MCF 10A (cell line): Measurements from ENCODE around the gene UGCG. TPM values are rescaled to one million over a fixed set of nuclear protein-coding genes. Genes with fewer than 3 reads are reported as not detected.

Experiments
- BruUV-seq: library from RNA; stranded (reverse); fragments of 400-500 nt; replicated peaks from 2 replicates; lab custom pipeline; 2021; lab: Mats Ljungman, UMichigan
- CTCF ChIA-PET: fragments of 300-600 bp; sonication (Branson Sonifier 250); formaldehyde crosslinking; extraction: SDS; loops from one replicate; lab custom pipeline; 2021; ENCODE audit warnings: antibody characterized with exemption, inconsistent platforms; lab: Yijun Ruan, JAX
- POLR2A ChIA-PET: fragments of 300-600, 350-650 bp; sonication (Branson Sonifier 250); formaldehyde crosslinking; extraction: SDS; loops from one replicate; lab custom pipeline; 2020; ENCODE audit warnings: antibody characterized with exemption, inconsistent platforms; lab: Yijun Ruan, JAX
- DNase-seq: peaks from one replicate; pipeline ENCODE4 v3.0.0-alpha.2; 2018; ENCODE audit not compliant: unreplicated experiment
- H3K27ac Mint-ChIP-seq: one replicate; pipeline ENCODE4 v1.8.0; 2022; ENCODE audit warnings: mild to moderate bottlenecking, low read depth, mixed read lengths; ENCODE audit not compliant: unreplicated experiment
- H3K27me3 Mint-ChIP-seq: one replicate; pipeline ENCODE4 v1.8.0; 2022; ENCODE audit warnings: mixed read lengths; ENCODE audit not compliant: insufficient read depth, unreplicated experiment
- H3K36me3 Mint-ChIP-seq: one replicate; pipeline ENCODE4 v1.8.0; 2022; ENCODE audit warnings: mild to moderate bottlenecking, moderate library complexity, mixed read lengths; ENCODE audit not compliant: insufficient read depth, unreplicated experiment
- H3K4me1 Mint-ChIP-seq: one replicate; pipeline ENCODE4 v1.8.0; 2022; ENCODE audit warnings: mixed read lengths; ENCODE audit not compliant: insufficient read depth, unreplicated experiment
- H3K4me3 Mint-ChIP-seq: one replicate; pipeline ENCODE4 v1.8.0; 2022; ENCODE audit warnings: mild to moderate bottlenecking, moderate library complexity, mixed read lengths; ENCODE audit not compliant: unreplicated experiment
- H3K9me3 Mint-ChIP-seq: one replicate; pipeline ENCODE4 v1.8.0; 2022; ENCODE audit warnings: mixed read lengths; ENCODE audit not compliant: unreplicated experiment
- CTCF ChIP-seq: fragments of 200-600 bp; IDR thresholded peaks from one replicate; pipeline ENCODE4 v1.8.0; 2022; ENCODE audit warnings: antibody characterized with exemption, mild to moderate bottlenecking; ENCODE audit not compliant: unreplicated experiment
- intact Hi-C: fragments of 100-400 bp; cut with micrococcal nuclease; formaldehyde crosslinking; loops from 2 replicates; pipeline ENCODE4 v1.14.1; 2022
- total RNA-seq: library from RNA; stranded (reverse); gene quantifications from 2 replicates; pipeline ENCODE4 v1.2.3, GENCODE V29; 2022

Gene UGCG
- total RNA-seq, 1 experiment from 2014 or later: 29.5 TPM

GRCh38 chr9:111863636-111864035 is 33.0 kb upstream of the UGCG start:
- intact Hi-C loops: no loop called here
- ChIA-PET POLR2A (no interaction called here), CTCF (no interaction called here)
- Mint-ChIP-seq H3K4me1 (peaks cover 6% of the 10 kb centered on the region), H3K4me3 (no peak overlapping the region), H3K27ac (no peak overlapping the region), H3K9me3 (no peaks in the 10 kb centered on the region), H3K36me3 (no peaks in the 10 kb centered on the region), H3K27me3 (no peaks in the 10 kb centered on the region)
- TF ChIP-seq CTCF: no peak
- no TSS peak for BruUV-seq
- no peak for DNase-seq

- Mint-ChIP-seq H3K36me3 (no peaks in the 10 kb centered on the region), H3K4me3 (no peak overlapping the region), H3K9me3 (no peaks in the 10 kb centered on the region), H3K4me1 (peaks cover 6% of the 10 kb centered on the region), H3K27ac (no peak overlapping the region), H3K27me3 (no peaks in the 10 kb centered on the region)
- no peak for TF ChIP-seq CTCF
- peak; percentile 73 for DNase-seq
- no TSS peak for BruUV-seq
- ChIA-PET POLR2A (no interaction called here), CTCF (no interaction called here)
- intact Hi-C loops: no loop called here
Observed at GRCh38 chr9:111866976-111867375, 29.6 kb upstream of the UGCG start.

- ChIA-PET POLR2A (no interaction called here), CTCF (interaction anchor here (1.4 kb wide), 1 partner anchor 12 kb away, joined by 4 read pairs; no protein-coding TSS in a partner anchor)
- peaks cover 6% of the 10 kb centered on the region for H3K4me1 Mint-ChIP-seq
- no peaks in the 10 kb centered on the region for H3K9me3 Mint-ChIP-seq
- H3K27me3 Mint-ChIP-seq: no peaks in the 10 kb centered on the region
- no peak overlapping the region for H3K27ac Mint-ChIP-seq
- no peak for DNase-seq
- H3K4me3 Mint-ChIP-seq: no peak overlapping the region
- intact Hi-C loops: no loop called here
- BruUV-seq: no TSS peak
- TF ChIP-seq CTCF: no peak
- no peaks in the 10 kb centered on the region for H3K36me3 Mint-ChIP-seq
Observed at GRCh38 chr9:111868475-111868874, 28.1 kb upstream of the UGCG start.

- no TSS peak for BruUV-seq
- Mint-ChIP-seq H3K36me3 (no peaks in the 10 kb centered on the region), H3K27ac (no peak overlapping the region), H3K4me1 (peaks cover 13% of the 10 kb centered on the region), H3K27me3 (no peaks in the 10 kb centered on the region), H3K4me3 (no peak overlapping the region), H3K9me3 (no peaks in the 10 kb centered on the region)
- intact Hi-C loops: no loop called here
- no peak for DNase-seq
- TF ChIP-seq CTCF: no peak
- ChIA-PET CTCF (no interaction called here), POLR2A (interaction anchor here (0.6 kb wide), 1 partner anchor 198 kb away, joined by 3 read pairs; no protein-coding TSS in a partner anchor)
Observed at GRCh38 chr9:111870774-111871498, 25.7 kb upstream of the UGCG start.
